Hepatocyte (in vitro differentiated cells): ENCODE measurements around the gene DNAJC9. TPM values are rescaled to one million over a fixed set of nuclear protein-coding genes. Genes with fewer than 3 reads are reported as not detected.

Source experiments
- DNase-seq: peaks from one replicate; pipeline ENCODE4 v3.0.0-alpha.2; 2016; ENCODE audit warnings: low spot score
- H2AFZ ChIP-seq: fragments of 200-600 bp; sonication (generic); 2 replicates; pipeline ENCODE4 v1.6.0; 2016; ENCODE audit warnings: antibody characterized with exemption, mild to moderate bottlenecking
- H3K27ac ChIP-seq: fragments of 200-600 bp; sonication (generic); 2 replicates; pipeline ENCODE4 v1.5.1; 2016; ENCODE audit warnings: mild to moderate bottlenecking
- H3K27me3 ChIP-seq: fragments of 200-600 bp; sonication (generic); 2 replicates; pipeline ENCODE4 v1.6.1; 2016
- H3K36me3 ChIP-seq: fragments of 200-600 bp; sonication (generic); replicated peaks from 2 replicates; pipeline ENCODE4 v1.5.1; 2016; ENCODE audit warnings: low read depth; ENCODE audit not compliant: insufficient read depth
- H3K4me1 ChIP-seq: fragments of 200-600 bp; sonication (generic); 2 replicates; pipeline ENCODE4 v1.5.1; 2016; ENCODE audit warnings: mild to moderate bottlenecking, moderate library complexity; ENCODE audit not compliant: insufficient read depth
- H3K4me2 ChIP-seq: fragments of 200-600 bp; sonication (generic); 2 replicates; pipeline ENCODE4 v1.6.0; 2016
- H3K4me3 ChIP-seq: fragments of 200-600 bp; sonication (generic); 2 replicates; pipeline ENCODE4 v1.5.1; 2016; ENCODE audit warnings: mild to moderate bottlenecking
- H3K79me2 ChIP-seq: fragments of 200-600 bp; sonication (generic); 2 replicates; pipeline ENCODE4 v1.6.0; 2017; ENCODE audit warnings: mild to moderate bottlenecking
- H3K9me2 ChIP-seq: fragments of 200-600 bp; sonication (generic); replicated peaks from 2 replicates; pipeline ENCODE4 v1.6.0; 2017; ENCODE audit warnings: mild to moderate bottlenecking; ENCODE audit not compliant: insufficient read depth
- H3K9me3 ChIP-seq: fragments of 200-600 bp; sonication (generic); 2 replicates; pipeline ENCODE4 v1.5.1; 2016; ENCODE audit warnings: low read depth, mild to moderate bottlenecking
- H4K20me1 ChIP-seq: fragments of 200-600 bp; sonication (generic); 2 replicates; pipeline ENCODE4 v1.6.0; 2016; ENCODE audit warnings: mild to moderate bottlenecking; ENCODE audit not compliant: insufficient read depth, poor library complexity, severe bottlenecking
- EZH2 ChIP-seq: fragments of 200-600 bp; sonication (generic); IDR thresholded peaks from 2 replicates; pipeline ENCODE4 v1.6.1; 2016; ENCODE audit warnings: antibody characterized with exemption, mild to moderate bottlenecking, borderline replicate concordance
- EZH2phosphoT487 ChIP-seq: fragments of 200-600 bp; sonication (generic); IDR thresholded peaks from one replicate; pipeline ENCODE4 v1.6.1; 2018; ENCODE audit warnings: antibody characterized with exemption, mild to moderate bottlenecking, low read depth, moderate library complexity; ENCODE audit not compliant: unreplicated experiment, severe bottlenecking
- WGBS: methylation state at CpG from one replicate; pipeline ENCODE4 v1.1.6; 2016; ENCODE audit warnings: low lambda C conversion rate; ENCODE audit errors: missing lambda C conversion rate; 5-methylcytosine and 5-hydroxymethylcytosine counted together
- polyA plus RNA-seq: library from polyadenylated mRNA; unstranded; fragments of >200 nt; fragmentation: Nextera tagmentation; extraction: Ambion mirVana; gene quantifications from 2 replicates; pipeline ENCODE4 v1.2.1, GENCODE V29; 2016
- total RNA-seq: library from RNA; depleted of rRNA; stranded (reverse); fragments of >200 nt; gene quantifications from 2 replicates; pipeline ENCODE4 v1.2.3, GENCODE V29; 2014
- TF ChIP-seq, protein P1 (sequence below): fragments of 200-600 bp; sonication (generic); IDR thresholded peaks from 2 replicates; pipeline ENCODE4 v1.5.1; 2016; ENCODE audit warnings: antibody characterized with exemption, mild to moderate bottlenecking; ENCODE audit not compliant: poor library complexity

The DNAJC9 gene
- total and polyA plus RNA-seq, 2 experiments from 2014 or later: 17.8 to 27.2 TPM

DNA sequence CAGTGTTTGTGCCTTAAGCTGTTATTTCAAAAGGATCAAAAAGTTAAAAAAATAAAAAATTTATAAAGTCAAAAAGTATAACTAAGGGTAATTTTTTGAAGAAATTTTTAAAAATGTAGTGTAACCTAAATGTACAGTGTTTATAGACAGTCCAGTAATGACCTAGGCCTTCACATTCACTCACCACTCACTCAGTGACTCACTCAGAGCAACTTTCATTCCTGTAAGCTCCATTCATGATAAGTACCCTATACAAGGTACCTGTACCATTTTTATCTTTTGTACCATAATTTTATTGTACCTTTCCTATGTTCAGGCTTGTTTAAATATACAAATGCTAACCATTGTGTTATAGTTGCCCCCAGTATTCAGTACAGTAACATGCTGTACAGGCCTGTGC lies 21.5 kb downstream of the DNAJC9 start:
- no peak overlapping the region for H3K4me3 ChIP-seq
- DNase-seq: no peak
- TF ChIP-seq EZH2phosphoT487: no peak
- TF ChIP-seq, protein P1, sequence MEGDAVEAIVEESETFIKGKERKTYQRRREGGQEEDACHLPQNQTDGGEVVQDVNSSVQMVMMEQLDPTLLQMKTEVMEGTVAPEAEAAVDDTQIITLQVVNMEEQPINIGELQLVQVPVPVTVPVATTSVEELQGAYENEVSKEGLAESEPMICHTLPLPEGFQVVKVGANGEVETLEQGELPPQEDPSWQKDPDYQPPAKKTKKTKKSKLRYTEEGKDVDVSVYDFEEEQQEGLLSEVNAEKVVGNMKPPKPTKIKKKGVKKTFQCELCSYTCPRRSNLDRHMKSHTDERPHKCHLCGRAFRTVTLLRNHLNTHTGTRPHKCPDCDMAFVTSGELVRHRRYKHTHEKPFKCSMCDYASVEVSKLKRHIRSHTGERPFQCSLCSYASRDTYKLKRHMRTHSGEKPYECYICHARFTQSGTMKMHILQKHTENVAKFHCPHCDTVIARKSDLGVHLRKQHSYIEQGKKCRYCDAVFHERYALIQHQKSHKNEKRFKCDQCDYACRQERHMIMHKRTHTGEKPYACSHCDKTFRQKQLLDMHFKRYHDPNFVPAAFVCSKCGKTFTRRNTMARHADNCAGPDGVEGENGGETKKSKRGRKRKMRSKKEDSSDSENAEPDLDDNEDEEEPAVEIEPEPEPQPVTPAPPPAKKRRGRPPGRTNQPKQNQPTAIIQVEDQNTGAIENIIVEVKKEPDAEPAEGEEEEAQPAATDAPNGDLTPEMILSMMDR: no peak
- no peak for TF ChIP-seq EZH2
- H3K9me2 ChIP-seq: no peaks in the 10 kb centered on the region
- no peak overlapping the region for H3K27ac ChIP-seq
- H3K27me3 ChIP-seq: no peaks in the 10 kb centered on the region
- H4K20me1 ChIP-seq: no peaks in the 10 kb centered on the region
- no peaks in the 10 kb centered on the region for H3K4me1 ChIP-seq
- H3K36me3 ChIP-seq: no peaks in the 10 kb centered on the region
- H3K4me2 ChIP-seq: no peak overlapping the region
- no peaks in the 10 kb centered on the region for H3K79me2 ChIP-seq
- H2AFZ ChIP-seq: no peak overlapping the region
- H3K9me3 ChIP-seq: no peaks in the 10 kb centered on the region

DNA sequence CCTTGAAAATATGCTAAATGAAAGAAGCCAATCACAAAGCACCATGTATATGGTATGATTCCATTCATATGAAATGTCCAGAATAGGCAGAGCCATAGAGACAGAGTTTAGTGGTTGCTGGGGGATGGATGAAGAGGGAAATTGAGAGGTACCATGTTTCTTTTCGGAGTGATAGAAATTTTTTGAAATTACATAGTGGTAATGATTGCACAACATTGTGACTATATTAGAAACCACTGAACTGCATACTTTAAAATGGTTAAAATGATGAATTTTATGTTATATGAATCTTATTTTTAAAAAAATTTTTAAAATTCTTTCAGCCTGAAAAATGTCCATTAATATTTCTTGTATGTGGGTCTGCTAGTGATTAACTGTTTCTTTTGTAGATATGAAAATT lies 26.1 kb downstream of the DNAJC9 start:
- Histone ChIP-seq H3K9me3 (no peaks in the 10 kb centered on the region), H4K20me1 (no peaks in the 10 kb centered on the region), H3K79me2 (no peaks in the 10 kb centered on the region), H3K4me1 (no peaks in the 10 kb centered on the region), H3K36me3 (no peaks in the 10 kb centered on the region), H3K27me3 (no peaks in the 10 kb centered on the region), H3K9me2 (no peaks in the 10 kb centered on the region), H3K27ac (no peak overlapping the region), H2AFZ (no peak overlapping the region), H3K4me2 (no peak overlapping the region), H3K4me3 (no peak overlapping the region)
- DNase-seq: no peak
- TF ChIP-seq, protein P1: no peak
- no peak for TF ChIP-seq EZH2phosphoT487
- no peak for TF ChIP-seq EZH2
- WGBS: 100% methylated on average over 1 of the region's 1 CpG

DNA sequence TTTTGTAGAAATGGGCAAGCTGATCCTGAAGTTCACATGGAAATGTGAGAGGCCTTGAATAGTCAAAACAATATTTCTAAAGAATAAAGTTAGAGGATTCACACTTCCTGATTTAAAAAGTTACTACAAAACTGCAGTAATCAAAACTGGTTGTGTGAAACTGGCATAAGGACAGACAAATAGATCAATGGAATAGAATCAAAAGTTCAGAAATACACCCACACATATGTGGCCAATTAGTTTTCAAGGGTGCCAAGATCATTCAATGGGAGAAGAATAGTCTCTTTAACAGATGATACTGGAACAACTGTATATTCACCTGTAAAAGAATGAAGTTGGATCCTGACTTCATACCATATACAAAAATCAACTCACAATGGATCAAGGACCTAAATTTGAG lies 27.7 kb downstream of the DNAJC9 start:
- Histone ChIP-seq H3K79me2 (no peaks in the 10 kb centered on the region), H3K9me3 (no peaks in the 10 kb centered on the region), H2AFZ (no peak overlapping the region), H3K4me3 (no peak overlapping the region), H3K36me3 (no peaks in the 10 kb centered on the region), H3K27me3 (no peaks in the 10 kb centered on the region), H3K4me2 (no peak overlapping the region), H3K4me1 (no peaks in the 10 kb centered on the region), H4K20me1 (no peaks in the 10 kb centered on the region), H3K27ac (no peak overlapping the region), H3K9me2 (no peaks in the 10 kb centered on the region)
- no peak for DNase-seq
- TF ChIP-seq, protein P1: no peak
- TF ChIP-seq EZH2phosphoT487 (no peak), EZH2 (no peak)

DNA sequence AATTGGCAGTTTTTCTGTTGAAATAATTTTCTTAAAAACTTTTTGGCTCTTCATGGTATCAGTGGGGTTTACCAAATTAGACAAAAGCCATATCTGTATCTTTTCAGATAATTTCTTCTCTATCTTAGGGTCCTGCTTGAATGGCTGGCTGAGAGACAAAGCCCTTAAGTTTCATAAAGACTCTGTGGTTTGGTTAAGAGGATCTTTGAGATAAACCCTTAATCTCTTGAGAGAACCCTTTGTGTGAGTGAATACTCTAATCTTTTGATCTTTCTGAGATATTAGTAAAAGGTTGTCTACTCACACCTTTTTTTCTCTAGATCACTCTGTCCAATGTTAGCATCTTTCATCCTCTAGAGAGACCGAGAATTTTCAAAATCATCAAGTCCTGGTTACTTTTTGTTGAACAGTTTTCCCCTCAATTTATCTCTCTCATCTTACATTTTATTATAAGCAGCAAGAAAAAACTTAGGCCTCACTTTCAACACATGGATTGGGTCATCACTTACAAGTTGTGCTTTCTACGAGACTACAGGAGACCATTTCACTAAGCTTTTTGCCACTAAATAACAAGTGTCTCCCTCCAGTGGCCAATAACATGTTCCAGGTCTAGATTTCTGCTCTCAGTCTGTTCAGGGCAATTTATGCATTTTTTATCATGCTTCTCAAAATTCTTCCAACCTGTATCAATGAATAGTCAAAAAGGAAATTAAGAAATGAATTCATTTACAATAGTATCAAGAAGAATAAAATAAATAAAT lies 28.4 kb downstream of the DNAJC9 start:
- peak; percentile 11 for DNase-seq
- Histone ChIP-seq H3K9me2 (no peaks in the 10 kb centered on the region), H3K36me3 (no peaks in the 10 kb centered on the region), H4K20me1 (no peaks in the 10 kb centered on the region), H3K79me2 (no peaks in the 10 kb centered on the region), H3K4me3 (no peak overlapping the region), H3K27me3 (no peaks in the 10 kb centered on the region), H3K4me2 (no peak overlapping the region), H3K9me3 (no peaks in the 10 kb centered on the region), H3K4me1 (no peaks in the 10 kb centered on the region), H3K27ac (no peak overlapping the region), H2AFZ (no peak overlapping the region)
- no peak for TF ChIP-seq EZH2
- TF ChIP-seq, protein P1: peak; percentile 36
- no peak for TF ChIP-seq EZH2phosphoT487
- WGBS: 73% methylated on average over 2 of the region's 2 CpGs
